PFSK-1 (cell line): Measurements from ENCODE around the gene PARD3B.

ENCODE experiments used
- FOXP2 ChIP-seq: optimal IDR thresholded peaks from 2 replicates; pipeline ENCODE3; 2011; ENCODE audit warnings: borderline replicate concordance, control low read depth, inconsistent platforms; ENCODE audit not compliant: insufficient read depth; ENCODE audit errors: extremely low read length, extremely low read depth
- POLR2AphosphoS5 ChIP-seq: IDR thresholded peaks from 2 replicates; pipeline ENCODE4 v1.6.1; 2012; ENCODE audit warnings: low read depth, mild to moderate bottlenecking, control low read depth, low read length, moderate library complexity
- REST ChIP-seq, 2 experiments: IDR thresholded peaks; 2 replicates each; pipeline versions ENCODE4 v1.6.1 to v1.8.0; 2011 to 2012; ENCODE audit warnings: low read depth in 2 of 2, low read length in 2 of 2, control low read depth in 1 of 2, inconsistent platforms in 1 of 2, mild to moderate bottlenecking in 1 of 2, moderate library complexity in 1 of 2; ENCODE audit not compliant: insufficient read depth in 1 of 2
- SIN3A ChIP-seq: IDR thresholded peaks from 2 replicates; pipeline ENCODE4 v1.6.1; 2012; ENCODE audit warnings: mild to moderate bottlenecking, low read length, moderate library complexity, borderline replicate concordance; ENCODE audit not compliant: insufficient read depth

GRCh38 chr2:205259121-205259520, 713.8 kb downstream of the PARD3B start:
- TF ChIP-seq SIN3A (no peak), POLR2AphosphoS5 (no peak), FOXP2 (no peak), REST (IDR thresholded peaks at IDR 0.05; ENCODE audit: insufficient read depth in 1 of 2, low read depth in 2 of 2, low read length in 2 of 2) (no peak)
